GM12865 (cell line): ENCODE data around the gene LEPROT.
A peak's percentile ranks its signal among the peaks of the same experiment; 100 is the strongest.

Experiments
- DNase-seq: peaks from one replicate; pipeline ENCODE4 v3.0.0; 2010; ENCODE audit warnings: low read depth
- H3K4me3 ChIP-seq: 2 replicates; pipeline ENCODE4 v1.5.1; 2011; ENCODE audit warnings: mild to moderate bottlenecking, low read depth, low read length, control low read depth
- CTCF ChIP-seq: IDR thresholded peaks from 2 replicates; pipeline ENCODE4 v1.5.1; 2011; ENCODE audit warnings: low read length, control low read depth, low read depth, inconsistent platforms; ENCODE audit not compliant: insufficient read depth; ENCODE audit errors: missing control alignments

The LEPROT gene

DNA sequence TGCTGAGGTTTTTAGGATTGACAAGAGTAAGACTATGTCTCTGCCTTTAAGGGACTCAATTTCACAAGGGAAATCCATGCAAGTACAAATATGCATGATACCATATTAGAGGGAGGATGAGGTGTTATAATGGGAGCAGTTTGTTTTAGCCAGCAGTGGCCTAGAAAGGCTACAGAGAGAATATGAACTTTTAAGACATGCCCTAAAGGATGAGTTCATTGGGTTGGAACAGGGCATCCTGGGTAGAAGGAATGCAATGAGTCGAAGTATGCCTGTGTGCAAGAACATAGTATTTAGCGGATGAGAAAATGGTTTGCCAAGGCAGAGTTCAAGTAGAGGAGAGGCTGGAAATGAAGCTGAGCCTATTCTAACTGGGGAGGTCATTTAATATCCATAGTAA, 32.6 kb upstream of the LEPROT start:
- no peak for DNase-seq
- no peak overlapping the region for H3K4me3 ChIP-seq
- TF ChIP-seq CTCF, result no peak

DNA sequence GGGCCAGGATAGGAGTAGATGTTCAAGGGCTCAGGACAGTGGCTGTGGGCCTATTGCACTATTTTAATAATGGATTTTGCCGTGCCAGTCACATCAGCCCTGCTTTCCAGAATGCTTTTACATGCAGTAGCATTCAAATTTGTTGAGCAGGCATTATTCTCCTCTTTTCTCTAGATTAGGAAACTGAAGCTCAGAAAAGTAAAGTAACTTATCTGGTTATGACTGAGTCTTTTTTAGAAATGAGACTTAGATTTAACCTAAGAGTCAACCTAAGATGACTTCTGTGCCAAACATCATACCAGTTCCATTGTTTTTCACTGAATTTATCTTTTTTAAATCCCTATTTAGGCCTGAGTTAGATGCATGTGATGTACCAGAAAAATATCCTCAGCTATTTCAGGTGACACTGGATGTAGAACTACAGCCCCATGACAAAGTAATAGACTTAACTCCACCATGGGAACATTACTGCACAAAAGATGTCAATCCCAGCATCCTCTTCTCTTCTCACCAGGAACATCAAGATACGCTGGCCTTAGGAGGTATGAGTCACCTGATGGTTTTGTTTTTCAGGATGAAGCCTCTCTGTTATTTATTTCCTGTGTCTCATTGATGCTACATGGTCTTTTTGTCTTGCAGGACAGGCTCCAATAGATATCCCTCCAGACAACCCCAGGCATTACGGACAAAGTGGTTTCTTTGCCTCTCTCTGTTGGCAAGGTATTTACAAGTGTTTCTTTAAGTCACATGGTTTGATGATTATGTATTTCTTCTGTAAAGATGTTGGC, 31.4 kb upstream of the LEPROT start:
- DNase-seq, result no peak
- no peak overlapping the region for H3K4me3 ChIP-seq
- no peak for TF ChIP-seq CTCF

DNA sequence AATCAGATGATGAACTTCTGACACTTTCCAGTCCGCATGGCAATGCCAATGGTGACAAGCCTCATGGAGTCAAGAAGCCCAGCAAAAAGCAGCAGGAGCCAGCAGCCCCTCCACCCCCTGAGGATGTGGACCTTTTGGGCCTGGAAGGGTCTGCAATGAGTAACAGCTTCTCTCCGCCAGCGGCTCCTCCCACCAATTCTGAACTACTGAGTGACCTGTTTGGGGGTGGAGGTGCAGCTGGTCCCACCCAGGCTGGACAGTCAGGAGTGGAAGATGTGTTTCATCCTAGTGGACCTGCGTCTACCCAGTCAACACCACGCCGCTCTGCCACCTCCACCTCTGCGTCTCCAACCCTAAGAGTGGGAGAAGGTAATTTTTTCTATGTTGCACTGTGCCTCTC, 28.0 kb upstream of the LEPROT start:
- no peak for DNase-seq
- H3K4me3 ChIP-seq, result no peak overlapping the region
- no peak for TF ChIP-seq CTCF

DNA sequence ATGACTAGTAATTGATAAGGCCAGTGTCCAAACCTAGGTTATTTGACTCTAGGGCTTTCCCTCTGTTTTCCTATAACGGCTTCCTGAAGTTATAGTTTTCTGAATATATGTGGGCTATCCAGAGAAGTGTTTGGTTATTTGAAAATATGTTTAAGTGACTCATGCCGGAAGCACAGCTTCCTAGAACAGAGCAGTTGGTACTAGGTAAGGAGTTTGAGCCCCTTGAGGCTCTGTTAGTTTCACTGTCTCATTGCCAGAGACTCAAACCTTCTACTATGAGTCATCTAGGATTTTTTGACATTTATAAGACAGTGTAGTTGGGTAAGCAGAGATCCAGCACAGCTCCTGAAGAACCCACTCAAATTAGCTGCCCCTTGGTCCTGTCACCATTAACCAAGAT, 27.1 kb upstream of the LEPROT start:
- no peak overlapping the region for H3K4me3 ChIP-seq
- TF ChIP-seq CTCF, result no peak
- peak; percentile 73 for DNase-seq

GRCh38 chr1:65393928-65394327, 26.5 kb upstream of the LEPROT start:
- no peak overlapping the region for H3K4me3 ChIP-seq
- no peak for DNase-seq
- no peak for TF ChIP-seq CTCF

GRCh38 chr1:65395887-65396612, 24.4 kb upstream of the LEPROT start:
- peak; percentile 20 for DNase-seq

More at GRCh38 chr1:65395887-65396612, 24.4 kb upstream of the LEPROT start:
- H3K4me3 ChIP-seq, result no peak overlapping the region
- TF ChIP-seq CTCF, result no peak
